HEK293 (cell line): ENCODE data around the gene TNFRSF9.

Source experiments
- CTCF ChIA-PET: fragments of 350-600 bp; formaldehyde crosslinking; extraction: SDS; loops from one replicate; lab custom pipeline; 2021; ENCODE audit warnings: antibody characterized with exemption; lab: Yijun Ruan, JAX
- POLR2A ChIA-PET: fragments of 300-600 bp; formaldehyde crosslinking; extraction: SDS; loops from one replicate; lab custom pipeline; 2020; ENCODE audit warnings: antibody characterized with exemption, inconsistent platforms; lab: Yijun Ruan, JAX
- H3K27ac ChIP-seq: fragments of 200-500 bp; sonication (Bioruptor generic); 2 replicates; pipeline ENCODE4 v1.5.1; 2014; ENCODE audit warnings: low read depth, low read length, control low read depth, inconsistent platforms; ENCODE audit errors: extremely low read depth
- H3K36me3 ChIP-seq, 2 experiments: fragments of 200-500 bp in 1 of 2; sonication (Bioruptor generic) in 1 of 2; 1 replicate in 1 of 2; 2 replicates in 1 of 2; pipeline ENCODE4 v1.5.1; 2014 to 2017; ENCODE audit warnings: inconsistent platforms in 2 of 2, low read length in 2 of 2; ENCODE audit not compliant: control insufficient read depth in 2 of 2, insufficient read depth in 1 of 2
- H3K4me1 ChIP-seq: fragments of 200-500 bp; sonication (Bioruptor generic); 2 replicates; pipeline ENCODE4 v1.5.1; 2014; ENCODE audit warnings: mild to moderate bottlenecking, low read length, inconsistent platforms; ENCODE audit not compliant: control insufficient read depth, insufficient read depth
- H3K4me3 ChIP-seq: 2 replicates; pipeline ENCODE4 v1.5.1; 2011; ENCODE audit warnings: low read depth, mild to moderate bottlenecking, control low read depth, low read length, moderate library complexity
- H3K9me3 ChIP-seq: fragments of 200-500 bp; sonication (Bioruptor generic); 2 replicates; pipeline ENCODE4 v1.5.1; 2014; ENCODE audit warnings: low read depth, low read length, inconsistent platforms; ENCODE audit not compliant: control insufficient read depth, insufficient read depth
- CTCF ChIP-seq: fragments of 450-650 bp; formaldehyde crosslinking; IDR thresholded peaks from 2 replicates; pipeline ENCODE4 v1.5.1; 2016; ENCODE audit warnings: missing biosample characterization, missing genetic modification characterization
- EGR2 ChIP-seq: fragments of 450-650 bp; formaldehyde crosslinking; IDR thresholded peaks from 2 replicates; pipeline ENCODE4 v1.5.1; 2016; ENCODE audit warnings: low read depth, missing biosample characterization, missing genetic modification characterization
- GLIS1 ChIP-seq: fragments of 450-650 bp; formaldehyde crosslinking; IDR thresholded peaks from 2 replicates; pipeline ENCODE4 v1.5.1; 2016; ENCODE audit warnings: missing biosample characterization, missing genetic modification characterization
- GLIS2 ChIP-seq: fragments of 450-650 bp; formaldehyde crosslinking; IDR thresholded peaks from 2 replicates; pipeline ENCODE4 v1.5.1; 2016; ENCODE audit warnings: missing biosample characterization, missing genetic modification characterization
- IKZF3 ChIP-seq: fragments of 450-650 bp; IDR thresholded peaks from 2 replicates; pipeline ENCODE4 v1.5.0; 2018; ENCODE audit warnings: missing biosample characterization, mild to moderate bottlenecking, missing genetic modification characterization, moderate library complexity
- PRDM1 ChIP-seq: fragments of 450-650 bp; formaldehyde crosslinking; IDR thresholded peaks from 2 replicates; pipeline ENCODE4; 2016; ENCODE audit warnings: missing biosample characterization, missing genetic modification characterization
- SP2 ChIP-seq: fragments of 450-650 bp; formaldehyde crosslinking; IDR thresholded peaks from 2 replicates; pipeline ENCODE4 v1.5.1; 2016; ENCODE audit warnings: missing biosample characterization, missing genetic modification characterization
- SP7 ChIP-seq: fragments of 450-650 bp; formaldehyde crosslinking; IDR thresholded peaks from 2 replicates; pipeline ENCODE4 v1.5.1; 2016; ENCODE audit warnings: missing biosample characterization, missing genetic modification characterization
- YY1 ChIP-seq: fragments of 450-650 bp; formaldehyde crosslinking; IDR thresholded peaks from 2 replicates; pipeline ENCODE4 v1.5.1; 2018; ENCODE audit warnings: missing biosample characterization, missing genetic modification characterization
- ZBTB26 ChIP-seq: fragments of 450-650 bp; formaldehyde crosslinking; optimal IDR thresholded peaks from 2 replicates; pipeline ENCODE3; 2016; ENCODE audit warnings: missing biosample characterization, mild to moderate bottlenecking, missing genetic modification characterization
- ZBTB7A ChIP-seq: fragments of 450-650 bp; formaldehyde crosslinking; IDR thresholded peaks from 2 replicates; pipeline ENCODE4 v1.5.1; 2016; ENCODE audit warnings: low read depth, missing biosample characterization, missing genetic modification characterization
- ZNF112 ChIP-seq: fragments of 450-650 bp; formaldehyde crosslinking; IDR thresholded peaks from 2 replicates; pipeline ENCODE4 v1.5.0; 2017; ENCODE audit warnings: missing biosample characterization, missing genetic modification characterization
- ZNF121 ChIP-seq: fragments of 450-650 bp; formaldehyde crosslinking; IDR thresholded peaks from 2 replicates; pipeline ENCODE4 v1.5.1; 2016; ENCODE audit warnings: missing biosample characterization, missing genetic modification characterization
- ZNF146 ChIP-seq: fragments of 450-650 bp; formaldehyde crosslinking; IDR thresholded peaks from 2 replicates; pipeline ENCODE4 v1.5.1; 2016; ENCODE audit warnings: missing biosample characterization, missing genetic modification characterization
- ZNF2 ChIP-seq: fragments of 450-650 bp; formaldehyde crosslinking; IDR thresholded peaks from 2 replicates; pipeline ENCODE4 v1.5.1; 2016; ENCODE audit warnings: missing biosample characterization, missing genetic modification characterization
- ZNF211 ChIP-seq: fragments of 450-650 bp; formaldehyde crosslinking; IDR thresholded peaks from 2 replicates; pipeline ENCODE4 v1.5.1; 2016; ENCODE audit warnings: low read depth, missing biosample characterization, missing genetic modification characterization
- ZNF311 ChIP-seq: fragments of 450-650 bp; formaldehyde crosslinking; IDR thresholded peaks from 2 replicates; pipeline ENCODE4 v1.5.1; 2017; ENCODE audit warnings: missing biosample characterization, missing genetic modification characterization, borderline replicate concordance
- ZNF362 ChIP-seq: fragments of 450-650 bp; formaldehyde crosslinking; IDR thresholded peaks from 2 replicates; pipeline ENCODE4 v1.5.1; 2016; ENCODE audit warnings: missing biosample characterization, missing genetic modification characterization
- ZNF37A ChIP-seq: fragments of 450-650 bp; IDR thresholded peaks from 2 replicates; pipeline ENCODE4 v1.5.1; 2018; ENCODE audit warnings: missing biosample characterization, missing genetic modification characterization
- ZNF394 ChIP-seq: fragments of 450-650 bp; formaldehyde crosslinking; IDR thresholded peaks from 2 replicates; pipeline ENCODE4 v1.5.1; 2016; ENCODE audit warnings: missing biosample characterization, missing genetic modification characterization, mild to moderate bottlenecking, moderate library complexity, borderline replicate concordance
- ZNF426 ChIP-seq: fragments of 450-650 bp; formaldehyde crosslinking; IDR thresholded peaks from 2 replicates; pipeline ENCODE4 v1.5.1; 2017; ENCODE audit warnings: missing biosample characterization, missing genetic modification characterization, mild to moderate bottlenecking, inconsistent platforms, moderate library complexity
- ZNF433 ChIP-seq: fragments of 450-650 bp; formaldehyde crosslinking; IDR thresholded peaks from 2 replicates; pipeline ENCODE4 v1.5.1; 2016; ENCODE audit warnings: missing biosample characterization, missing genetic modification characterization, low read depth
- ZNF510 ChIP-seq: fragments of 450-650 bp; formaldehyde crosslinking; IDR thresholded peaks from 2 replicates; pipeline ENCODE4 v1.5.1; 2018; ENCODE audit warnings: mild to moderate bottlenecking, missing genetic modification characterization, missing biosample characterization; ENCODE audit not compliant: insufficient replicate concordance
- ZNF521 ChIP-seq: fragments of 450-650 bp; formaldehyde crosslinking; IDR thresholded peaks from 2 replicates; pipeline ENCODE4 v1.5.1; 2017; ENCODE audit warnings: missing biosample characterization, mild to moderate bottlenecking, missing genetic modification characterization
- ZNF549 ChIP-seq: fragments of 450-650 bp; IDR thresholded peaks from 2 replicates; pipeline ENCODE4 v1.5.1; 2018; ENCODE audit warnings: missing biosample characterization, missing genetic modification characterization, mild to moderate bottlenecking, inconsistent platforms, moderate library complexity
- ZNF585B ChIP-seq: fragments of 450-650 bp; formaldehyde crosslinking; IDR thresholded peaks from 2 replicates; pipeline ENCODE4 v1.5.1; 2016; ENCODE audit warnings: missing biosample characterization, missing genetic modification characterization
- ZNF596 ChIP-seq: fragments of 450-650 bp; IDR thresholded peaks from 2 replicates; pipeline ENCODE4 v1.5.0; 2018; ENCODE audit warnings: missing biosample characterization, mild to moderate bottlenecking, missing genetic modification characterization, moderate library complexity
- ZNF600 ChIP-seq: fragments of 450-650 bp; formaldehyde crosslinking; IDR thresholded peaks from 2 replicates; pipeline ENCODE4 v1.5.1; 2016; ENCODE audit warnings: missing biosample characterization, missing genetic modification characterization
- ZNF610 ChIP-seq: fragments of 450-650 bp; formaldehyde crosslinking; IDR thresholded peaks from 2 replicates; pipeline ENCODE4 v1.5.1; 2016; ENCODE audit warnings: missing biosample characterization, missing genetic modification characterization, borderline replicate concordance
- ZNF626 ChIP-seq: fragments of 450-650 bp; sonication (Bioruptor Pico); formaldehyde crosslinking; IDR thresholded peaks from 2 replicates; pipeline ENCODE4 v1.5.1; 2018; ENCODE audit warnings: missing biosample characterization, missing genetic modification characterization, inconsistent platforms
- ZNF707 ChIP-seq: fragments of 450-650 bp; formaldehyde crosslinking; IDR thresholded peaks from 2 replicates; pipeline ENCODE4 v1.5.1; 2016; ENCODE audit warnings: missing biosample characterization, missing genetic modification characterization
- ZSCAN18 ChIP-seq: fragments of 450-650 bp; formaldehyde crosslinking; IDR thresholded peaks from 2 replicates; pipeline ENCODE4 v1.5.1; 2016; ENCODE audit warnings: missing biosample characterization, missing genetic modification characterization

TNFRSF9 gene

GRCh38 chr1:7975212-7975865 is 34.7 kb upstream of the TNFRSF9 start:
- Histone ChIP-seq H3K4me3 (no peak overlapping the region), H3K4me1 (no peaks in the 10 kb centered on the region), H3K27ac (no peak overlapping the region), H3K36me3 (peaks cover 57 to 73% of the 10 kb centered on the region in 2 experiments), H3K9me3 (no peaks in the 10 kb centered on the region)
- POLR2A ChIA-PET = interaction anchor here (0.6 to 1.5 kb wide), 6 partner anchors 12 to 375 kb away, joined by 3 to 6 read pairs (median 3); partner anchors contain the start of gene PARK7
- CTCF ChIA-PET = interaction anchor here (0.6 to 6.1 kb wide), 66 partner anchors 9 to 1029 kb away, joined by 3 to 81 read pairs (median 4); partner anchors contain the start of gene SLC45A1
- TF ChIP-seq ZNF37A (tag by site-specific recombination) (no peak), ZBTB7A (tag by site-specific recombination) (no peak), ZNF596 (no peak), ZNF600 (tag by site-specific recombination) (0 out of 2 replicates have a peak, but pooled peaks have one; percentile 11), SP7 (tag by site-specific recombination) (peak; percentile 26; the same call in 1 of the 2 replicates), CTCF (tag by site-specific recombination) (peak; percentile 99), ZNF521 (tag by site-specific recombination) (no peak), PRDM1 (tag by site-specific recombination) (no peak), ZNF394 (no peak), ZNF610 (no peak), ZNF707 (tag by site-specific recombination) (no peak), ZNF626 (no peak), ZNF510 (tag by site-specific recombination) (no peak), ZNF433 (tag by site-specific recombination) (no peak), YY1 (tag by site-specific recombination) (no peak), ZBTB26 (tag by site-specific recombination) (no peak), ZNF426 (tag by site-specific recombination) (no peak), ZNF146 (0 out of 2 replicates have a peak, but pooled peaks have one; percentile 3), ZNF211 (tag by site-specific recombination) (no peak), ZNF311 (no peak), ZNF585B (tag by site-specific recombination) (no peak), EGR2 (tag by site-specific recombination) (no peak), ZNF362 (tag by site-specific recombination) (no peak), IKZF3 (0 out of 2 replicates have a peak, but pooled peaks have one; percentile 27), GLIS1 (tag by site-specific recombination) (no peak), SP2 (tag by site-specific recombination) (no peak), ZNF121 (tag by site-specific recombination) (no peak), ZNF549 (tag by site-specific recombination) (no peak), ZSCAN18 (no peak), GLIS2 (tag by site-specific recombination) (no peak), ZNF112 (tag by site-specific recombination) (no peak), ZNF2 (tag by site-specific recombination) (peak; percentile 100)
